Nephron (organoid): Measurements from ENCODE around the gene RNF214.
A peak's percentile ranks its signal among the peaks of the same experiment; 100 is the strongest.

Experiments
- H3K27ac Mint-ChIP-seq, 3 experiments: 2 replicates each; pipeline ENCODE4 v1.8.0; 2020; ENCODE audit warnings: mixed read lengths in 3 of 3, mild to moderate bottlenecking in 2 of 3, moderate library complexity in 1 of 3
- H3K27me3 Mint-ChIP-seq: 2 replicates; pipeline ENCODE4 v1.8.0; 2021; ENCODE audit warnings: low read depth, mild to moderate bottlenecking, moderate library complexity, mixed read lengths
- H3K36me3 Mint-ChIP-seq: 2 replicates; pipeline ENCODE4 v1.8.0; 2020; ENCODE audit warnings: low read depth, mixed read lengths
- H3K4me1 Mint-ChIP-seq: 2 replicates; pipeline ENCODE4 v1.8.0; 2020; ENCODE audit warnings: mixed read lengths
- H3K4me3 Mint-ChIP-seq, 3 experiments: 2 replicates each; pipeline ENCODE4 v1.8.0; 2020; ENCODE audit warnings: mild to moderate bottlenecking in 3 of 3, mixed read lengths in 3 of 3, moderate library complexity in 2 of 3
- H3K9me3 Mint-ChIP-seq: 2 replicates; pipeline ENCODE4 v1.8.0; 2020; ENCODE audit warnings: mixed read lengths
- TF ChIP-seq, protein P1 (sequence below), 3 experiments: fragments of 200-600 bp; sonication (generic); IDR thresholded peaks; one replicate each; pipeline ENCODE4 v1.5.0; 2021; ENCODE audit warnings: antibody characterized with exemption in 3 of 3; ENCODE audit not compliant: unreplicated experiment in 3 of 3

The RNF214 gene

DNA sequence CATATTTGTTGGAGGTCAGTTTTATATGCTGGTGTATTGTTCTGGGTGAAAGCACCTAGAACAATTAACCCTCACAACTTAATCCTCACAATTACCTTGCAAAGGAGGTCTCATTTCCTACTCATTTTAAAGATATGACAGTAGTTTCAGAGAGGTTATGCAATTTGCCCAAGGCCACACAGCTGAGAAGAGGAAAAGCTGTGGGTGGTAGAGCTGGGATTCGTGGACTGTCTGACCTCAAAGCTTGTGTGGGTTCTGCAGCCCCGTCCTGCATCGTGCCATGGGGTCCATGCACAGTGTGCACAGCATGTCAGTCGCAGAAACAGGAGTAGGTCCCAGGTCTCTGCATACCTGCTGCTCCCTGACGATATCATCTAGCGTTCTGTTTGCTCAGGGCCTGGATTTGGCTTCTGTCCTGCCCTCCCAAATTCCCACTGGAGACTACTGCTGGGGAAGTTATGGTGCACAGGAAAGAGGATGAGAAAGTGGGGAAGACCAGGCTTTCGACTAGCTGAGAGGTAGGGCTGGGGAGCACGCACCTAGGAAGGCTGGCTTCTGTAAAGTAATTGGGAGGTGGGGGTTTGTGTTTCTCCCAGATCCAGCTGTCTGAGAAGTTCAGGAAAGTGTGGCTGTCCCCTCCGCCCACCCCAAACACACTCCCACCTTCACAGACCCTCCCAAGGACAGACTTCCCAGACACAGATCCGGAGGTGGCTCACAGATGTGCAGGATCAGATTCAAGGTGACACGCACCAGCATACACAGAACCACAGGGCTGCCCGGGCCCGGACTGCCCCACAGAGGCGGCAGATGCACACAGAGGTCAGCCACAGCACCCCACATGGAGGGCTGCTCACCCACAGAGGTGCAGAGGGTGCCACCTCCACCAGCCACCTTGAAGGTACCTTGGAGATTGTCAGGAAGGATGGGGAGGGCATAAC, 81.6 kb downstream of the RNF214 start:
- Mint-ChIP-seq H3K27me3 (no peaks in the 10 kb centered on the region), H3K27ac (peak overlapping the region in 1 of 3 experiments; percentile 35), H3K4me3 (peak overlapping the region; percentile 88 to 90 (median 88)), H3K36me3 (no peaks in the 10 kb centered on the region), H3K4me1 (peaks cover 25% of the 10 kb centered on the region), H3K9me3 (no peaks in the 10 kb centered on the region)
- TF ChIP-seq, protein P1, sequence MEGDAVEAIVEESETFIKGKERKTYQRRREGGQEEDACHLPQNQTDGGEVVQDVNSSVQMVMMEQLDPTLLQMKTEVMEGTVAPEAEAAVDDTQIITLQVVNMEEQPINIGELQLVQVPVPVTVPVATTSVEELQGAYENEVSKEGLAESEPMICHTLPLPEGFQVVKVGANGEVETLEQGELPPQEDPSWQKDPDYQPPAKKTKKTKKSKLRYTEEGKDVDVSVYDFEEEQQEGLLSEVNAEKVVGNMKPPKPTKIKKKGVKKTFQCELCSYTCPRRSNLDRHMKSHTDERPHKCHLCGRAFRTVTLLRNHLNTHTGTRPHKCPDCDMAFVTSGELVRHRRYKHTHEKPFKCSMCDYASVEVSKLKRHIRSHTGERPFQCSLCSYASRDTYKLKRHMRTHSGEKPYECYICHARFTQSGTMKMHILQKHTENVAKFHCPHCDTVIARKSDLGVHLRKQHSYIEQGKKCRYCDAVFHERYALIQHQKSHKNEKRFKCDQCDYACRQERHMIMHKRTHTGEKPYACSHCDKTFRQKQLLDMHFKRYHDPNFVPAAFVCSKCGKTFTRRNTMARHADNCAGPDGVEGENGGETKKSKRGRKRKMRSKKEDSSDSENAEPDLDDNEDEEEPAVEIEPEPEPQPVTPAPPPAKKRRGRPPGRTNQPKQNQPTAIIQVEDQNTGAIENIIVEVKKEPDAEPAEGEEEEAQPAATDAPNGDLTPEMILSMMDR (IDR thresholded peaks at IDR 0.05; ENCODE audit: unreplicated experiment in 3 of 3) = no peak

DNA sequence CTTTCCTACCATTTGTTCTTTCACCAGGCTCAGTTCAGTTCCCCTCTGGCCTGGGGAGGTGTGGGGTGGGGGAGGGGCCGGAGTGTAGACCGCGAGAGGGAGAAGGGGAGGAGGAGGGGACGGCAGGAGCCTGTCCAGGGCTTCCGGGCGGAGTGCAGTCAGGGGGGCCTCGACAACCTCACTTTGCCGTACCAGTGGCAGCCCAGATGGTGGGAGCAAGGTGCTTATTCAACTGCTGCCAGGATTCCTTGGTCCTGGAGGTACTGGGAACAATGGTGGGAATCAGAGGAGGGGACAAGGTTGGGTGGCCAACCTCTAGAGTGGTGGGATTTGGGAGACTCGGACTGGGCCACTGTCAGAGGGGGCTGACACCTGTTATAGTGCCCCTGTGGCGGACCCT, 82.4 kb downstream of the RNF214 start:
- no peaks in the 10 kb centered on the region for H3K27me3 Mint-ChIP-seq
- peak overlapping the region; percentile 88 to 90 (median 88) for H3K4me3 Mint-ChIP-seq
- H3K36me3 Mint-ChIP-seq = no peaks in the 10 kb centered on the region
- H3K27ac Mint-ChIP-seq = peak overlapping the region in 1 of 3 experiments; percentile 35
- TF ChIP-seq, protein P1 (IDR thresholded peaks at IDR 0.05; ENCODE audit: unreplicated experiment in 3 of 3) = no peak
- peaks cover 25% of the 10 kb centered on the region for H3K4me1 Mint-ChIP-seq
- H3K9me3 Mint-ChIP-seq = no peaks in the 10 kb centered on the region

DNA sequence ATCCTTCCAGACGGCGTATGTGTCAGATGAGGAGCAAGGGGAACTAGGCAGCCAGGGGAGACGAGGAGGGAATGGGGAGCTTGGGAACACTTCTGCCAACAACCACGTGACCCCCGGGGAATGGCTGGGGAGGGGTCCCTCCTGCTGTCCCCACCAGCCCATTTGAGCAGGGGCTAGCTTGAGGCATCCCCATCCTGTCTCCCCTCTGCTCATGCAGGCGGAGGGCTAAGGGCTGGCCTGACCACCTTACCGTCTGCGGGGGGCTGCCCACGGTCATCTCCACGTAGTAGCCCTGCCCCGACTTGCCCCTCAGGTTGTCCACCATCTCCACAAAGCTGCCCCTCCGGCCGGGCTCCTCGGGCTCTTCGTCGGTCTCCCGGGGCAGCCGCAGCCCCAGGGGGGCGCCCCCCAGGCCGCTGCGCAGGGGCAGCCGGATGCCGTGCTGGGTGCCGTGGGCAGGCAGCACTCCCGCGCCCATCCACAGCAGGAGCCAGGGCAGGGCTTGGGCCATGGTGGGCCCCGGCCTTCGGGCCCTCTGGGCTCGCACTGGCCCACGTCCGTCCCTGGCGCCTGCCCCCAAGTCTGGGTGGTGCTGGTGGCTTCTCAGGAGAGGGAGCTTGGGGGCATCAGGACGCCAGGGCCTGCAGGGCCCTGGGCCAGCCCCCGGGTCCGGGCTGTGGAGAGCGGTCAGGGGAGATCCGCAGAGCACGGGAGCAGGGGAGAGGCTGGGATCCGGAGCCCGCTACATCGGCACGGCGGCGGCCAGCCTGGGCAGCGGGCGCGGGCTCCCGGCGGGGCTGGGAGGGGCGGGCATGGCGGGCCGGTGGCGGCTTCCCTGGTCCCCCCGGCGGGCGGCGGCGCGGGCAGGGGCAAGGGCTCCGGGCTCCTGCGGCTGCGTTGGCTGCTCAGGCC, 83.1 kb downstream of the RNF214 start:
- Mint-ChIP-seq H3K36me3 (no peaks in the 10 kb centered on the region), H3K9me3 (no peaks in the 10 kb centered on the region), H3K27ac (peak overlapping the region in 1 of 3 experiments; percentile 35)

GRCh38 chr11:117316197-117316961, 83.9 kb downstream of the RNF214 start, which contains the start of gene BACE1:
Gene BACE1 (minus strand): TSS chr11:117316256. CDS start chr11:117315795, 461 bp downstream.
- H3K4me1 Mint-ChIP-seq = peaks cover 25% of the 10 kb centered on the region
- H3K4me3 Mint-ChIP-seq = peak within 1 kb of the TSS; percentile 90 to 92 (median 91)
- H3K36me3 Mint-ChIP-seq = no peaks in the 10 kb centered on the region
- TF ChIP-seq, protein P1 (IDR thresholded peaks at IDR 0.05; ENCODE audit: unreplicated experiment in 3 of 3) = peak; percentile 32 to 51 (median 50)
- no peaks in the 10 kb centered on the region for H3K27me3 Mint-ChIP-seq
- peak within 1 kb of the TSS; percentile 16 to 80 (median 40) for H3K27ac Mint-ChIP-seq
- no peaks in the 10 kb centered on the region for H3K9me3 Mint-ChIP-seq

More for the DNA sequence above, 83.1 kb downstream of the RNF214 start:
- Mint-ChIP-seq H3K4me3 (peak overlapping the region; percentile 90 to 92 (median 91)), H3K27me3 (no peaks in the 10 kb centered on the region), H3K4me1 (peaks cover 25% of the 10 kb centered on the region)
- TF ChIP-seq, protein P1 (IDR thresholded peaks at IDR 0.05; ENCODE audit: unreplicated experiment in 3 of 3) = no peak

DNA sequence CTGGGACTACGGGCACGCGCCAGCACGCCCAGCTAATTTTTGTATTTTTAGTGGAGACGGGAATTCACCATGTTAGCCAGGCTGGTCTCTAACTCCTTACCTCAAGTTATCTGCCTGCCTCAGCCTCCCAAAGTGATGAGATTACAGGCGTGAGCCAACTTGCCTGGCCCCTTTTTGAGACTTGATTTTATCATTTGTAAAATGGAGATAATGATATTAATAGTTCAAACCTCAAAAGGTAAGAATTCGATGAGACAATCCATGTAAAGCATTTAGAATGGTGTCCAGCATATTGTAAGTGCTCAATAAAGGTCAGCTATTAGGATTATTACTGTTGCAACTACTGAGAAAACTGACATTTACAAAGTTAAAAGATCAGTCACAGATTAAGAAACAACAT, 86.3 kb downstream of the RNF214 start:
- TF ChIP-seq, protein P1 (IDR thresholded peaks at IDR 0.05; ENCODE audit: unreplicated experiment in 3 of 3) = no peak
- H3K36me3 Mint-ChIP-seq = peaks cover 4% of the 10 kb centered on the region
- H3K27ac Mint-ChIP-seq = no peak overlapping the region
- no peaks in the 10 kb centered on the region for H3K9me3 Mint-ChIP-seq
- H3K4me3 Mint-ChIP-seq = no peak overlapping the region
- H3K4me1 Mint-ChIP-seq = peaks cover 20% of the 10 kb centered on the region
- H3K27me3 Mint-ChIP-seq = no peaks in the 10 kb centered on the region
